ENCODE results near the gene CEMIP. TPM values are rescaled to one million over a fixed set of nuclear protein-coding genes. Genes with fewer than 3 reads are reported as not detected.

CEMIP gene
- total RNA-seq, 1 donor from 2014 or later: 3.6 TPM

- FAIRE-seq: no peak
Measured at GRCh38 chr15:80866936-80867335, 87.8 kb downstream of the CEMIP start.

GRCh38 chr15:80870366-80870765 is 91.2 kb downstream of the CEMIP start:
- Mint-ChIP-seq H3K9me3 (ENCODE audit: unreplicated experiment) (no peaks in the 10 kb centered on the region), H3K36me3 (ENCODE audit: low read depth, unreplicated experiment) (no peaks in the 10 kb centered on the region), H3K4me1 (ENCODE audit: low read depth, unreplicated experiment) (no peaks in the 10 kb centered on the region), H3K27ac (ENCODE audit: unreplicated experiment) (no peak overlapping the region), H3K4me3 (ENCODE audit: unreplicated experiment) (no peak overlapping the region), H3K27me3 (ENCODE audit: low read depth, unreplicated experiment) (peaks cover 19% of the 10 kb centered on the region)
- H3K4me3 ChIP-seq (ENCODE audit: insufficient read depth, low read depth, low read length): no peak overlapping the region
- H3K4me1 ChIP-seq (ENCODE audit: insufficient read depth, low read length): no peaks in the 10 kb centered on the region
- DNase-seq (ENCODE audit: low read depth) (no peak), FAIRE-seq (no peak)
- TF ChIP-seq EZH2 (IDR thresholded peaks at IDR 0.05; ENCODE audit: insufficient read depth, low read length) (no peak), CTCF (IDR thresholded peaks at IDR 0.05; ENCODE audit: insufficient read depth, low read depth, low read length) (no peak)
- H3K9me3 ChIP-seq (ENCODE audit: insufficient read depth, low read depth, low read length): no peaks in the 10 kb centered on the region
- peaks cover 15% of the 10 kb centered on the region for H4K20me1 ChIP-seq (ENCODE audit: insufficient read depth, low read length)
- H3K27me3 ChIP-seq (ENCODE audit: insufficient read depth, low read length): peaks cover 2% of the 10 kb centered on the region
- H3K79me2 ChIP-seq (ENCODE audit: insufficient read depth, low read length): no peaks in the 10 kb centered on the region
- no peak overlapping the region for H3K27ac ChIP-seq (ENCODE audit: low read depth, low read length)
- no peak overlapping the region for H2AFZ ChIP-seq (ENCODE audit: low read depth, low read length)
- no peak overlapping the region for H3K9ac ChIP-seq (ENCODE audit: low read length)
- H3K4me2 ChIP-seq (ENCODE audit: low read length): no peak overlapping the region
- H3K36me3 ChIP-seq (ENCODE audit: insufficient read depth, low read length): no peaks in the 10 kb centered on the region

More at GRCh38 chr15:80866936-80867335, 87.8 kb downstream of the CEMIP start:
- Mint-ChIP-seq H3K9me3 (ENCODE audit: unreplicated experiment) (no peaks in the 10 kb centered on the region), H3K36me3 (ENCODE audit: low read depth, unreplicated experiment) (no peaks in the 10 kb centered on the region), H3K4me3 (ENCODE audit: unreplicated experiment) (no peak overlapping the region), H3K27ac (ENCODE audit: unreplicated experiment) (no peak overlapping the region), H3K4me1 (ENCODE audit: low read depth, unreplicated experiment) (no peaks in the 10 kb centered on the region), H3K27me3 (ENCODE audit: low read depth, unreplicated experiment) (peaks cover 38% of the 10 kb centered on the region)
- Histone ChIP-seq H3K9me3 (ENCODE audit: insufficient read depth, low read depth, low read length) (no peaks in the 10 kb centered on the region), H4K20me1 (ENCODE audit: insufficient read depth, low read length) (peaks cover 20% of the 10 kb centered on the region), H3K4me1 (ENCODE audit: insufficient read depth, low read length) (no peaks in the 10 kb centered on the region), H3K27me3 (ENCODE audit: insufficient read depth, low read length) (peaks cover 9% of the 10 kb centered on the region), H3K4me2 (ENCODE audit: low read length) (no peak overlapping the region), H2AFZ (ENCODE audit: low read depth, low read length) (no peak overlapping the region), H3K4me3 (ENCODE audit: insufficient read depth, low read depth, low read length) (no peak overlapping the region), H3K9ac (ENCODE audit: low read length) (no peak overlapping the region), H3K36me3 (ENCODE audit: insufficient read depth, low read length) (no peaks in the 10 kb centered on the region), H3K27ac (ENCODE audit: low read depth, low read length) (no peak overlapping the region), H3K79me2 (ENCODE audit: insufficient read depth, low read length) (no peaks in the 10 kb centered on the region)
- no peak for TF ChIP-seq CTCF (IDR thresholded peaks at IDR 0.05; ENCODE audit: insufficient read depth, low read depth, low read length)
- no peak for TF ChIP-seq EZH2 (IDR thresholded peaks at IDR 0.05; ENCODE audit: insufficient read depth, low read length)
- DNase-seq (ENCODE audit: low read depth): no peak

- peaks cover 19% of the 10 kb centered on the region for H3K27me3 Mint-ChIP-seq (ENCODE audit: low read depth, unreplicated experiment)
Measured at GRCh38 chr15:80870893-80871292, 91.7 kb downstream of the CEMIP start.

More at GRCh38 chr15:80870893-80871292, 91.7 kb downstream of the CEMIP start:
- no peak overlapping the region for H2AFZ ChIP-seq (ENCODE audit: low read depth, low read length)
- Mint-ChIP-seq H3K4me1 (ENCODE audit: low read depth, unreplicated experiment) (no peaks in the 10 kb centered on the region), H3K4me3 (ENCODE audit: unreplicated experiment) (no peak overlapping the region), H3K36me3 (ENCODE audit: low read depth, unreplicated experiment) (no peaks in the 10 kb centered on the region), H3K9me3 (ENCODE audit: unreplicated experiment) (no peaks in the 10 kb centered on the region), H3K27ac (ENCODE audit: unreplicated experiment) (no peak overlapping the region)
- DNase-seq (ENCODE audit: low read depth) (no peak), FAIRE-seq (no peak)
- peaks cover 2% of the 10 kb centered on the region for H3K27me3 ChIP-seq (ENCODE audit: insufficient read depth, low read length)
- peaks cover 15% of the 10 kb centered on the region for H4K20me1 ChIP-seq (ENCODE audit: insufficient read depth, low read length)
- no peaks in the 10 kb centered on the region for H3K9me3 ChIP-seq (ENCODE audit: insufficient read depth, low read depth, low read length)
- no peak for TF ChIP-seq CTCF (IDR thresholded peaks at IDR 0.05; ENCODE audit: insufficient read depth, low read depth, low read length)
- no peak for TF ChIP-seq EZH2 (IDR thresholded peaks at IDR 0.05; ENCODE audit: insufficient read depth, low read length)
- no peaks in the 10 kb centered on the region for H3K4me1 ChIP-seq (ENCODE audit: insufficient read depth, low read length)
- H3K27ac ChIP-seq (ENCODE audit: low read depth, low read length): no peak overlapping the region
- no peak overlapping the region for H3K4me2 ChIP-seq (ENCODE audit: low read length)
- H3K9ac ChIP-seq (ENCODE audit: low read length): no peak overlapping the region
- H3K36me3 ChIP-seq (ENCODE audit: insufficient read depth, low read length): no peaks in the 10 kb centered on the region
- H3K4me3 ChIP-seq (ENCODE audit: insufficient read depth, low read depth, low read length): no peak overlapping the region
- H3K79me2 ChIP-seq (ENCODE audit: insufficient read depth, low read length): no peaks in the 10 kb centered on the region
